DND-41 (cell line): ENCODE measurements around the gene DPRX.

Experiments
- CTCF ChIP-seq: IDR thresholded peaks from 2 replicates; pipeline ENCODE4 v1.5.1; 2012; ENCODE audit warnings: borderline replicate concordance, low read length, moderate library complexity, mild to moderate bottlenecking; ENCODE audit not compliant: poor library complexity, severe bottlenecking; ENCODE audit errors: extremely low read depth
- EZH2 ChIP-seq: IDR thresholded peaks from 3 replicates; pipeline ENCODE4 v1.6.1; 2012; ENCODE audit warnings: borderline replicate concordance, low read depth, mild to moderate bottlenecking, moderate library complexity, low read length, inconsistent platforms; ENCODE audit not compliant: severe bottlenecking

- TF ChIP-seq CTCF (no peak), EZH2 (no peak)
Observed at GRCh38 chr19:53657330-53657729, 25.5 kb downstream of the DPRX start.
